Stimulated activated CD4-positive, alpha-beta T cell treated with anti-CD3 and anti-CD28 coated beads, Interleukin-1b, Interleukin-23, amount 100 ng/mL, for 4 hours (primary cell): ENCODE measurements around the gene POT1.

Experiments
- DNase-seq, 2 donors: peaks; one replicate each; pipeline ENCODE4 v3.0.0-alpha.2; 2020; ENCODE audit warnings: low read depth in 2 of 2

Gene POT1

GRCh38 chr7:124909808-124910207, 19.8 kb downstream of the POT1 start:
- DNase-seq, result no peak

- no peak for DNase-seq
Observed at GRCh38 chr7:124908259-124908658, 21.4 kb downstream of the POT1 start.

- no peak for DNase-seq
Observed at GRCh38 chr7:124907490-124907889, 22.1 kb downstream of the POT1 start.

GRCh38 chr7:124898531-124898930, 31.1 kb downstream of the POT1 start:
- no peak for DNase-seq

- DNase-seq, result no peak
Observed at GRCh38 chr7:124896001-124896400, 33.6 kb downstream of the POT1 start.

DNA sequence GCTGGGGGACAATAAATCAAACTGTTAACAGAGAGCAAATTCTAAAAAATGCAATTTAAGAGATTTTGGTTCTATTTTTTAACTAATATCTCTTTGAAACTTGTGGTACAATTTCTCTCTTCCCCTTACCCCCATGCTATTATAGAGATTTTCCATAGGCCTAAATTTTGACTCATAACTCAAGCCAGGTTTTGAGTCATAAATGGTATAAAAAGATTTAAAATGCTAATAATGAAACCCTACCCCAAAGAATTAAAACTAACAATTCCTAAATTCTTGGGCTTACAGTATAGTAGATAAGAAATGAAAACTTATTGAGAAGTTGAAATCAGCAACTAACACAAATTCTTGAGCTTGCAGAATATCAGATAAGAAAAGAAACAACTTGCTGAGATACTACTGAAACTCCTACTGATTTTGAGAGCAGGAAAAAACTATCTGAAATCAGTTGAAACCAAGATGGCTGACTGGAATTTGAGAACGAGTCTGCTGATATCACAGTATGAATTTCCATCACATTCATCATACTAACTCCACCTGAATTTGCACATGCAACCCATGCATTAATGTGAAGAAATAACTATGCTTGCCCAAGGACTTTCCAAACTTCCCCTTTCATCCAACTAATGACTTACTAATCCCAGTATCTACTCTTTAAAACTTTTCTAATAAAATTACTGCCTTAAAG, 36.3 kb downstream of the POT1 start:
- no peak for DNase-seq

- no peak for DNase-seq
Observed at GRCh38 chr7:124887247-124887646, 42.4 kb downstream of the POT1 start.

GRCh38 chr7:124881981-124882380, 47.6 kb downstream of the POT1 start:
- DNase-seq, result no peak

DNA sequence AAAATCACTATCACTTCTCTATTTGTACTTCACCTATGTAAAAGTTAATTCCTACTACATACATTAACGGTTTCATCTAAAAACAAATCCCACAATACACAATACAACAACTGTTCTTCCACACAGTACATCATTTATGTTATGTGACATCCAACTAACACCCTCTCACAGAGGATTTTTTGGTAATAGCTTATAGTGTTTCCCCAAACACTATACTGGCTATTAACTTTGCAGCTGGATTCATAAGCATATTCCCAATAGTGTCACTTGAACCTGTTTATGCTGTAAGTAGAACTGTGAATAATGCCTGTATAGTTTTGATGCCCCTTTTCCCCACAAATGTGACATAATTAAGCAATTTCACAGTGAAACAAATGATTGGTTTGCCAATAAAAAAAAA, 49.9 kb downstream of the POT1 start:
- DNase-seq, result no peak

DNA sequence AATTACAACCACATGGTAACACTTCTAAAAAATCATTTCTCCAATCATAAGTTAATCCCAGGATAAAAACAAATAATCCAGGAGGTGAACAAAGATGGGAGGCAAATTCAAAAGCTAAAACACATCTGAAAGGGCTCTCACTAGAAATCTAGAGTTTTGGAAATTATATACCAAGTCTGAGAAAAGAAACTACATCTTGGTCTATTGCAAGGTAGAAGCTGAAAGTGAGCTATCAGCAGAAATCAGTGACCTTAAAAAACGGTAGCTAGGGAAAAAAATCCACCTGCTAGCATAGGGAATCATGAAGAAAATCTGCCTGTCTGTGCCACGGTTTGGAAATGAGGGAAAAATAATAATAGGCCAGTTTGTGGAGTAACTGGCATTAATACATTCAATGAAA, 50.5 kb downstream of the POT1 start:
- DNase-seq, result no peak

- DNase-seq, result no peak
Observed at GRCh38 chr7:124874644-124875163, 54.9 kb downstream of the POT1 start.

DNA sequence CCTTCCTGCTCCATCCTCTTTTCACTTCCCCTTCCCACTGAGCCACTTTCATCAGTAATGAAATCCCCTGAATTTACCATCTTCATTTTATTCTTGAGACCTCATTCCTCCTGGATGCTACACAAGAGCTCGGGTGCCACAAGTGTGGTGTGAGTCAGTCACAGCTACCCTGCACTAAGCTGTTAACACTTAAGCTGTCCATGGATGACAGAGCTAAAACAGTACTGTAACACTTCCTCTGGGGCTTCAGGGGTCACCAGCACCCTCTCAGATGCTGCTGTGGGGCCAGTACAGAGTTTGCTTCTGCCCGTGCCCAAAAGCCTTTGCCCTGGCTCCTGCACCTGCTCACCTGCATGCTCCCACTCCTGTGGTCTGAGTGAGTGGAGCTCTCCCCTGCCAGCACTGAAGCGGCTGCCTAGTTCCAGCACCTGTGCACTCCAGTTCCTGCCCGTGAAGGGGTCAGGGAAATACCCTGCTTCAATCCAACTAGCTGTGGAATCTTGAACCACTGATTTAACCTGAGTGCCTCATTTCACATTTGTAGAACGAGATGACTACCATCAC, 71.9 kb downstream of the POT1 start:
- DNase-seq, result no peak

DNA sequence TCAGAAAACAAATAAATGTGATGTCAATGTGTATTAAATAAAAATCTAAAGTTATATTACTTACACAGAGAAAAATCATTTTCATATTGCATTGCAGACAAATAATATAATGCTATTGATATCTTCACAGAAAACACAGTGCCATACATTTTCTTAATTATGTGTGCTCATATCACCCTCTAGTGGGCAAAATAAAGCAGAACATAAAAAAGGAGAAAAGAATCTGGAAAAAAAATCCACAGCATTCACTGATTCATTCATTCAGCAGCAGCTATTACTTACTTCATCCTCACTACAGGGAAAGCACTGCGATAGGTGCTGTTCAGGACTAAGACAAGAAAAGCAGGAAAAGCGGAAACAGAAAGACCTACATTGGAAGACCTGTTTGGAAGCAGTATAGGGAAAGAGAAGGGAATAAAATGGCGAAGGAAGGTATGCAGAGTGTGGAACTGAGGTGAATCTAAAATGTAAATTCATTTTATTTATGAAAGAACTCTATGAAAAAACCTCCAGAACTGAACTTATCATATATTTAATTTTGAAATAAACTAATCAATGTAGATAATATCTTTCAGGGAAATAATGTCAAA, 73.2 kb downstream of the POT1 start:
- DNase-seq, result no peak

GRCh38 chr7:124843336-124843735, 86.3 kb downstream of the POT1 start:
- DNase-seq, result no peak

DNA sequence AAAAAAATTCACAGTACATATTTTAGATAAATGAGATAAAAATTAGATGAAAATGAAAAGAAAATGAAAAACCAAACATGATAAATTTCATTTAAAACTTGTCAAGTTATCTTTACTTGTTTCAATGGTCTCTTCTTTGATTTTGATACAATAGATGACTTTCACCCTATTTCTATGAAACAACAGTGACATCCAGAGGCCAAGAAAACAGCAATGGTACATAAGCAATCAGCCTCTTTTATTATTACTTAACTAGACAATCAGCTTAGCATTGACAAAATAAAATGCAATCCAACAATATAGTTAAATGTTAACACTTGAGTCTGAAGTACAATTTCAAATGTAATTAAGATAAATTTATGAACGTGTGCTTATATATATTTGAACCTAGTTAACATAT, 89.2 kb downstream of the POT1 start:
- DNase-seq, result no peak

GRCh38 chr7:124839687-124840086, 89.9 kb downstream of the POT1 start:
- no peak for DNase-seq

DNA sequence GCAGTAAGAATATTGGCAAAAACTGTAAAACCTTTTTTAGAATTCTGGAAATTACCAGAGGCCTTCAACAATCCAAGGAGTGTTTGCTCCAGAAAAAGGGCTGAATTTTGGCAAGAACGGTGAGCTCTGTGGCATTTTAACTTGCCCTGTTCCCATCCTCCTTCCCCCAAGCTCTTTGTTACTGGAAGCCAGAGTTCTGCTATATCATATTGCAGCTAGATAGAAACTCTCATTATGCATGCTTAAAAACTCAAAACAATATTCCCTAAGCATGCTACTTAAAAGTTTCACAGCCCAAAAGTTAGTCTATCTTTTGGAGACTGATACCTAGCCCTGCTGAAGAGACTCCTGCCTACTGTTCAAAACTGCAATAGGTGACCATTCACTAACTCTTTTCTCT, 93.5 kb downstream of the POT1 start:
- DNase-seq, result no peak

DNA sequence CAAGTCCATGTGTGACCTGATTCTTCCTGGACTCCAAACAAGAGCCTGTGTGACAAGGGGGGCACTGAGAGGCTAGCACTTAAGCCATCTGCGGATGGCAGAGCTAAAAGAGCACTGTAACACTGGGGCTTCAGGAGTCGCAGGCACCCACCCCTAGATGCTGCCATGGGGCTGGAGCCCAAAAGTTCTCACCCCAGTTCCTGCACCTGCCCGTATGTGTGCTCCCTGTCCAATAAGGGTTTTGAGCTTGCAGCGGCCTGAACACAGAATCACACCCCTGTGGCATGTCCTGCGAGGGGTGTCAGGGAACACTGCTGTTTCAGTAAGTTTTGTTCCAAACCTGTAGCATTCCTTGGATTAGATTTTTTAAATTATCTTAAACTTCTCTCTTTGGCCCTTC, 110.8 kb downstream of the POT1 start:
- DNase-seq, result no peak

- no peak for DNase-seq
Observed at GRCh38 chr7:124813994-124814798, 115.4 kb downstream of the POT1 start.

- no peak for DNase-seq
Observed at GRCh38 chr7:124812764-124813163, 116.9 kb downstream of the POT1 start.

DNA sequence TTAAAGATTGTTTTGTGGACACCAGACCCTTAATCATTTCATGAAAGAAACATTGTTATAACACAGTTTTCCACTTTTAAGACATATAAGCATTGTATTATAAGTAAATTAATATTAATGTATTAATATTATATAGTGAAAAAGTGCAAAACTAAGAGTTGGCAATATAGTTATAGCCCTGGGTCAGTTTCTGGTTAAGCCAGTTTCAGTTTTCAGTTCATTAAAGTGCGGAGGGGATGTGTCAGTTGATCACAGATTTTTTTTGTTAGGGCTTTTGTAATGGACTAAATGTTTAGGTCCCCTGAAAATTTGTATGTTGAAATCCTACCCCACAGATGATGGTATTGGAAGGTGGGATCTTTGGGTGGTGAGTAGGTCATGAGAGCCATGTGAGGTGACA, 118.3 kb downstream of the POT1 start:
- no peak for DNase-seq

GRCh38 chr7:124810605-124811004, 119.0 kb downstream of the POT1 start:
- DNase-seq, result no peak

DNA sequence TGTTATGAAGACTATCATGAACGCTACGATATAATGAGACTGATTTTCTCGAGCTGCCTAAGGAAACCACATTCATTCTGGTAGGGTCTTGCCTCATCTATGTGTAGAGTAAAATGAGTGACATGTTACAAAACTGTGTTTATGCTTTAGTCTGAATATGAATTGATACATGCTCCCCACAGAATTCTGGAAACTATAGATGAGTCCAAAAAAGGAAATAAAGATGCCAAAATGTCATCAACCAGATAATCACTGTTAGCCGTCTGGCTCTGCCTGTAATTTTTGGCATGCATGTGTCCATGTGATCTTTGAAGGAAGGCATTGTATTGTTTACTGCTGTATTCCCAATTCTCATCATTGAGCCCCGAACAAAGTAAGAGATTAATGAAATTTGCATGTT, 121.4 kb downstream of the POT1 start:
- no peak for DNase-seq
